ENCODE data around the gene SSNA1.

The SSNA1 gene

DNA sequence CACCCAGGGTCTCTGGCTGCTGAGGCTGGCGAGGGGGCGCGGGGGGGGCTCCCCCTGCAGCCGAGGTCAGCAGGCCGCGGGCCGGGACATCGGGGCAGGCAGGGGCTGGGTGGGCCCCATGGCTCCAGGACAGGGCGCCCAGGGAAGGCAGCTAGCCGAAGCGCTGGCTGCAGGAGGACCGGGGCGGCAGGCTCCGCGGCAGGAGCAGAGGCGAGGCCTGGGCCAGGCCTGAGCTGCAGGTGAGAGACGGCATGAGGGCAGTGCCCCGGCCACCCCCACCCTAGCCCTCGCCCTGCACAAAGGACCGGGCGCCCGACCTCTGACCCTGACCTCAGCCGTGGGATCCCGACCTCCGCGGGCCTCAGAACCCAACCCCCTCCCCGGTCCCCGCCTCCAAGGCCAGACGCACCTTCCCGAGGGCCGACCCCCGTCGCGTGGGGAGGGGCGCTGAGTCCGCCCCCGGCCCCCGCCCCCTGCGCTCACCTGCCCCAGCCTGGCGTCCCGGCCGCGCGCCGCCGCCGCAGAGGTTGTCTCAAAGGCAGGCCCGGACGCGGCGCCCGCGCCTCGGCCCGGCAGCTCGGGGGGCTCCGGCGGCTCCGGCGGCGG, 33.1 kb downstream of the SSNA1 start:
- DNase-seq (ENCODE audit: low spot score): no peak

DNA sequence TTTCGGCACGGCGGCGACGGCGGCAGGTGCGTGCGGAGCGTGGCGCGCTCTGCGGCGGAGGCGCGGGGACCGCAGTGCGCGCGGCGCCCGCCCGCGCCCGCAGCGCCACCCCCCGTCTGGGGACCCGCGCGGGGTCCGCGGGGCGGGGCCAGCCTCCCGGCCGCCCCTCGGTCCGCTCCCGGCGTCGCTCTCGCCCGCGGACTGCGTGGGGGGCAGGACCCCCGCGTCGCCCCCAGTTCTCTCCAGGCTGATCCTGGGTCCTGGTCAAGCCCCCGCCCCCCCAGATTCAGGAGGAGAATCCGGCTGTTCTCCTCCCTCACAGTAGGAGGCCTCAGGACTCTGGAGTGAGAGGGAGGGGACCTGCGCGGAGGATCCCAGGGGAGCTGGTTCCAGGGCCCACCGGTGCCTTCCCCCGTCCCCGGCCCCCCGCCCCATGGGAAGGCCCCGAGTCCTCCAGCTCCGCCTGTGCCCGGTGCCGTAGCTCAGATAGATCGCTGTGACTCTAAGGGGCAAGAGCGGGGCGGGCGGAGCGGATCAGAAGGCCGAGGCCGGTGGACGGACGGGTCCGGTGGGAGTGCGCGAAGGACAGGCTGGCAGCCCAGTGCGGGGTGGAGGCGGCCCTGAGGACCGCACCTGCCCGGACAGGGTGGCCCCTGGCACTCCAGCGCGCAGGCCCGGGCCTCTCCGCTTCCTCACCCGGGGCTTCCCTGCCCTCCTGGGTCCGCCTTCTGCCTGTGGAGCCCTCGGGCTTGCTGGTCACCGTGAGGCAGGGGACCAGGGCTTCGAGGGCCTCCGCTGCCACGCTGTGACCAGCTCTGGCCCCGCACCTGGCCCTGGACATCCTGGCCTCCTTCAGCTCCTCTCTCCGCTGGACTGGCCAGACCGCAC, 34.0 kb downstream of the SSNA1 start, which contains the start of gene RNF208:
TSS of gene RNF208 (minus strand) at position 51 of the 888 bp plus-strand sequence. CDS start 1,028 bp downstream, outside the sequence.
- DNase-seq (ENCODE audit: low spot score): no peak

DNA sequence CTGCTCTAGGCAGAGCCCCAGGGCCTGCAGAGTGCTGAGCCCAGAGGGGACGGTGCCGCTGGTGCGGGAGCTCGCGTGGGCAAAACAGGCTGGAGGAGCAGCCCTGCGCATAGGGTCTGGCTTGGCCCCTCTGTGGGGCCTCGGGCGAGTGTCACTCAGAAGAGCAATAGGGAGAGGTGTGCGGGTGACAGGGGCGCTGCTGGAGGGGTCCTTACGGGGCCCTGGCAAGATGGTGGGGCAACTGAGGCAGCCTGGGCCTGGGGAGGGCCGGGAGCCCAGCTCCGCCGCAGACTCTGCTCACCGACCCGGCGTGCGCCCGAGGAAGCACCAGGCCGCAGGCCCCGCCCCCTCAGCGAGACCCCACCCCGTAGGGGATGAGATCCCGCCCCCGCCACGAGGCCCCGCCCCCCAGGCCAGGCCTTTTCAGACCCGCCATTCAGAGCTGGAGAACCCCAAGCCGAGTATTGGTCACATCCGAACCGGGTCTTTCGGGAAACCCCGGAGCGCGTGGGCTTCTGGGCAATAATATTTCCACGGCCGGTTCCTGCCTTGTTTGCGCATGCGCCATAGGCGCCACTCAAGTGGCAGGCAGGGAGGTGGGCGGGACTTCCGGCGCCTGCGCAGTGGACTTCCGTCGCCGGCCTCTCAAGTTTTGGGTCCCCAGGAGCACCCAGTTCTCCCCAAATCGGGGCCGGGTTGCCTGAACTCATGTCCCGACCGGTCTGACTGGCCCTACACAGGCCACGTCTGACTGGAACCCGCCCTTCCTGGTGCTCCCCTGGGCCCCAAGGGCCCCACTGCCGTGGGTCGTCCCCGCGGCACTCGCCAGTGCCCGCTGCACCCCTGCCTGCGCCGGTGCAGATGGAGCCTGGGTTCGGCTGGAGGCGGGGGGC, 34.8 kb downstream of the SSNA1 start:
- DNase-seq (ENCODE audit: low spot score): peak; percentile 99

DNA sequence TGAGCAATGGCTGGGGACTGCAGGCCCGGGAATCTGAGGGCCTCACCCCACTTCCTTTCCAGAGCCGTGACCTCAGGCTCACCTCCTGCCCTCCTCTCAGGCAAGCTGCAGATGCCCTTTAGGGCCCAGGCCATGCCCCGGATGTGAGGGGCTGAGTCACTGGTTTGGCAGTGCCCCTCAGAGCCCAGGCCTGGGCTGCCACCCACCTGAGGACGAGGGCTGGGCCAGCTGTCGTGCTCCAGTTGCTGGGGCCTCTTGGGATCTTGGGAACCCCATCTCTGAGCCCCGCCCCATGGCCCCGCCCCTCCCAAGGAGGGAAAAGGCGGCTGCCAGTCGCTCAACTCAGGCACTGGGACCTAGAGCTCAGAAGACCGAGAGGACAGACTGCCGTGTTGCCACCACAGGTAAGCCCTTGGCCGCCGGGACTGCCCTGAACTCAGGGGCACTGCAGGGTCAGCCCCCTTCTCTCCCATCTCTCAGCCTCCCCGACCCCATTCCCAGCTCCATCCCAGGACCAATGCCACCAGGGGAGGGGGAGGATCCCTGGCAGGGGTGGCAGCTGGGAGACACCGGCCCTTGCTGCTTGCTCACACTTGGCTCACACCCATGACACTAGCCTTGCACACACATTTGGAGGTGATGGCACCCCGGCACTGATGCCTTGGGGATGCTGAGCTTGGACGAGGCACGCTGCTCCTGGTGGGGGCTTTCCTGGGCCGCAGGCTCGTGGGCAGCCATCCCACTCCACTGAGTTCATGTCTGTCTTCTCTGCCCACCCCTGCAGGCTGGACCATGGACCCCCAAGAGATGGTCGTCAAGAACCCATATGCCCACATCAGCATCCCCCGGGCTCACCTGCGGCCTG, 36.6 kb downstream of the SSNA1 start, which contains the start of gene CYSRT1:
TSS of gene CYSRT1 (plus strand) at position 345 of the 865 bp plus-strand sequence. CDS start at position 793, 448 bp downstream.
- no peak for DNase-seq (ENCODE audit: low spot score)

DNA sequence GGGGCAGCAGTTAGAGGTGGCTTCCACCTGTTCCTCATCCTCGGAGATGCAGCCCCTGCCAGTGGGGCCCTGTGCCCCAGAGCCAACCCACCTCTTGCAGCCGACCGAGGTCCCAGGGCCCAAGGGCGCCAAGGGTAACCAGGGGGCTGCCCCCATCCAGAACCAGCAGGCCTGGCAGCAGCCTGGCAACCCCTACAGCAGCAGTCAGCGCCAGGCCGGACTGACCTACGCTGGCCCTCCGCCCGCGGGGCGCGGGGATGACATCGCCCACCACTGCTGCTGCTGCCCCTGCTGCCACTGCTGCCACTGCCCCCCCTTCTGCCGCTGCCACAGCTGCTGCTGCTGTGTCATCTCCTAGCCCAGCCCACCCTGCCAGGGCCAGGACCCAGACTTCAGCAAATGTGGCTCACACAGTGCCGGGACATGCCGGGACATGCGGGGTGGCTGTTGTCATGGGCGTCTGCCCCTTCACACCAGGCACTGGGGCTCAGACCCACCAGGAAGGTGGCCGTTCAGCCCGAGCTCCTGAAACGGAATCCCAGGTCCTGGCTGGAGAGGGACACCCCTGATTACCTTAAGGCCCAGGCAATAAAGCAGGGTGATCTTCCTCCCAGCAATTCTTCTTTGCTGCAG, 37.3 kb downstream of the SSNA1 start:
- no peak for DNase-seq (ENCODE audit: low spot score)

DNA sequence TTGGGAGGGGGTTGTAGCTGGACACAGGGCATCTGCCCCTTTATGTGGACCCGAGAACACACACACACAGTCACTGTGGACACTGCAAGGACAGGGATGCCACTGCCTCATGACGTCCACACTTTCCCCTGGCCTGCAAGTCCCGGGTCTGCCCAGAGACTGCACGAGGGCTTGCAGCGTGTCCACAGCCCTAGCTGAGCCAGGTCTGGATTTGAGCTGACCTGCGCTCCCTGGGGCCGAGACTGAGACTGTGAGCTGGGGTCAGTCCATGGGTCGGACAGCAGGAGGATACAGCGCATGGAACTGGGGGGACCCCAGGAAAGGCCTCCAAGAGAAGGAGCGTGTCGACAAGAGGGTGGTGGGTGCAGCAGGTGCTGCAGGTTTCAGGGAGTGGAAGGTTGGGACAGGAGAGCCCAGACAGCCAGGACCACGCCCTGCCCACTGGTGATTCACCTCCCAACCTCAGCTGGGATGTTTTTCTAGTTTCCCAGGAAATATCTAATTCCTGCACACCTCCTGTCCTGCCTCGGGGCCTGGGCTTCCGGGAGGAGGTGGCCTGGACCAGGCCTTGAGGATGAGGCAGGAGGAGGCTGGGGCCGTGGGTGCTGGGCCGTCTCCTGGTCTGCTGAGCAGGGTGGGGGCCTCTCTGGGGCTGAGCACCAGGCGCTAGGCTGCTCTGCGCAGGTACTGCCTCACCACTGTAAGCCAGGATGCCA, 38.0 kb downstream of the SSNA1 start:
- no peak for DNase-seq (ENCODE audit: low spot score)

DNA sequence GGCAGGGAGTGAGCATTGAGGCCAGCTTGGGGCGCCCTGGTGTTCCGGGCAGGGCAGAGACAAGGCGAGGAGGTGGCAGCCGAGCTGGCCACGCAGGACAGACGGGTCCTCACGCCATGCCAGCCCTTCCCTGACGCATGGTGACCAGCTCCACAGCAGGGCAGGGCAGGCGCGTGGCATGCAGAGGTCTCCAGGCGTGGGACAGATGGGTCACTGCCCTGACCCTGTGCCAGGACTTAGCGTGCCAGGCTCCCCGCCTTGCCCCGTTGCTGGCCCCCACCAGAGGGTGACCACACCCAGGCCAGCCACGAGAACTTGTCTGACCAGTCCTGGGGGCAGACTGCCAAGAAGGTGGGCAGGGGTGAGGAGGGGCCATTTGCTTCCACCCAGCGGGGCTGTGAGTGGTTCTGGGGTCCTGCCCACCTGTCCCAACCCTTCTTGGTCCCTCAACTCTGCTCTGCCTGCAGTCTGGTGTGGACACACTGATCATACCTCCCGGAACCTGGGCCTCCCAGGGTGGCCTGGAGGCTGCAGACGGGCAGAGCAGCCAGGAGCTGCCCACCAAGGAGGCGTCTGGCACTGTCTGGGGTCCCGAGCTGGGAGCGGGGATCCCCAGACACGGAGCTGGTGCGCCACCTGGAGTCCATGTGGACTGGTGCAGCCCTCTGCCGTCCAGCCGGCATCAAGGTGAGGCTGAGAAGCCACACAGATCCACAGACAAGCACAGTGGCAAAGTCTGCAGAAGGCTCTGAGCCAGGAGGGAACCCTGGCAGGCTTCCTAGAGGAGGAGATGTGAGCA, 38.8 kb downstream of the SSNA1 start, which contains the start of gene RNF224:
TSS of gene RNF224 (plus strand) at position 449 of the 799 bp plus-strand sequence. CDS start 834 bp downstream, outside the sequence.
- DNase-seq (ENCODE audit: low spot score): peak; percentile 61

DNA sequence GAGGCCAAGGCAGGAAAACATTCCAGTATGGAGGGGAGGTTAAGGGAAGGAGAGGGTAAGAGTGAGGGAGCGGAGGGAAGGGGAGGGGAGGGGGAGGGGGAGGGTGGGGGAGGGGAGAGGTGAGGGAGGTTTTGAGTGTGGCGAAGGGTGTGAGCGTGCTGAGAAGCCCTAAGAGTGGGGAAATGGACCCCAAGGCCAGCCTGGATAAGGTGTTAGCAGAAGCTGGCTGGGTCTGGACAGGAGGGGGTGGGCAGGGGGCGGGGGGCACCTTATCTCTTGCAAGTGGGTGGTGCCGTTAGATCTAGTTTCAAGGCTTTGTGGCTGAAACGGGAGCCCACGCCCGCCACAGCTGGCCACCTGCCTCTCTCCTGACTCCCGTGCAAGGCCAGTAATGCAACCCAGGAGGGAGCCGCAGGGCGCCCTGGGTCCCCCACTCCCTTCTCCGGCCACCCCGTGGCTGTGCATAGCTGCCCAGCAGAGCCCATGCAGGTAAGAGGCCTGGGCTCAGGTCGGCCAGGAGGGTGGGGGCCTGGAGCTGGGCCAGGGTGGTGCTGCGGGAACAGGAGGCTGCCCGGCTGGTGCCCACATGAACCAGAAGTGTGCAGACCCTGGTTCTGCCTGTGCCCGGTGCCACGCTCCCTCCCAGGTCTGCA, 39.5 kb downstream of the SSNA1 start:
- no peak for DNase-seq (ENCODE audit: low spot score)

DNA sequence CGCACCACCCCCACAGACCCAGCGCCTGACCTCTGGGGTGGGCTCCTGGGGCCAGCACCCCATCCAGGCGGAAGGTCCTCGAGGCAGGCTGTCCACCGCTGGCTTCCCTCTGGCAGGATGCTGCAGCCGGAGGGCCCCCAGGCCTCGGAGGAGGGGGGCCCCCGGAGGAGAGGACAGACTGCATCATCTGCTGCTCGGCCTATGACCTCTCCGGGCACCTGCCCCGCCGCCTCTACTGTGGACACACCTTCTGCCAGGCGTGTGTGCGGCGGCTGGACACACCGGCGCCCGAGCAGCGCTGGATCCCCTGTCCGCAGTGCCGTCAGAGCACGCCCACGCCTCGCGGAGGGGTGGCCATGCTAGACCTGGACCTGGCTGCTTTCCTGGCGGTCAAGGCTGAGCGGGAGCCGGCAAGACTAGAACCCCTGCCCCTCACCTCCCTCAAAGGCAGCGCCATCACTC, 40.1 kb downstream of the SSNA1 start:
- no peak for DNase-seq (ENCODE audit: low spot score)

DNA sequence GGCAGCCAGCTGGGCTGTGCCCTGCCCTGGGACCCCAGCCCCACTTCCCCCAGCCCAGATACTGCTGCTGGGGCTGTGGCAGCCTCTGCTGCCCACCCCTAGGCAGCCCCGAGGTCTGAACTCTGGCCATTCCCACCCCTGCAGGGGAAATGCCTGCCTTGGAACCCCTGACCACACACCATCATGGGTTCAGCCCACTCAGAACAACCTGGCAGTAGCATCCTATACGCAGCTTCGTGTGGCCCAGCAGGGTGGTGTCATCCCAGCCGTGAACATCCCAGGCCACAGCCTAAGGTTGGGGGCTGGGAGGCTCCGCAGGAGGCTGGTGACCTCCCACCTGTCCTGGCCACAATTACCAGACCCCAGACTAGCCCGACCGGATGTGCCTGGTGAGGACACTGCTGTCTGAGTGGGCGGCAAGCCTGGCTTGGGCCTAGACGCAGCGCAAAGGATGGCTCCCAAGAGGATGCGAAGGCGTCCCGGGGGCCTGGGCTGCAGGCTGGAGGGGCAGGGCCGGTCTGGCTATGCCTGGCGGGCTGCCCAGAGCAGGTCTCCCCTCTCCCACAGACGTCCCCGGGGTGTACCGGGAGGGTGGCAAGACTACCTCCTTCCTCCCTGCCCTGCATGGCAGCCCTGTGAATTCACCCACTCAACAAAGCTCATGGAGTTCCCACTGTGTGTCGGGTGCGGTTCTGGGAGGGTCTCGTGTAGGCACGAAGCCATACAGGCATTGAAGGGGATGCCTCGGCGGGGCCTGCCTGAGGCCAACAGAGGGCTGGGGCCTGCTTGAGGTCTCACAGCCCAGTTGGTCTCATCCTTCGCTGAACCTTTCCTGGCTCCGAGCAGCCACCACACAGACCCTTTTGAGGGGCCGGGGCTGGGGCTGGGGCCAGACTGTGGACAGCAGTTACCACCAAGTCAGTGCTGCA, 40.8 kb downstream of the SSNA1 start:
- no peak for DNase-seq (ENCODE audit: low spot score)

DNA sequence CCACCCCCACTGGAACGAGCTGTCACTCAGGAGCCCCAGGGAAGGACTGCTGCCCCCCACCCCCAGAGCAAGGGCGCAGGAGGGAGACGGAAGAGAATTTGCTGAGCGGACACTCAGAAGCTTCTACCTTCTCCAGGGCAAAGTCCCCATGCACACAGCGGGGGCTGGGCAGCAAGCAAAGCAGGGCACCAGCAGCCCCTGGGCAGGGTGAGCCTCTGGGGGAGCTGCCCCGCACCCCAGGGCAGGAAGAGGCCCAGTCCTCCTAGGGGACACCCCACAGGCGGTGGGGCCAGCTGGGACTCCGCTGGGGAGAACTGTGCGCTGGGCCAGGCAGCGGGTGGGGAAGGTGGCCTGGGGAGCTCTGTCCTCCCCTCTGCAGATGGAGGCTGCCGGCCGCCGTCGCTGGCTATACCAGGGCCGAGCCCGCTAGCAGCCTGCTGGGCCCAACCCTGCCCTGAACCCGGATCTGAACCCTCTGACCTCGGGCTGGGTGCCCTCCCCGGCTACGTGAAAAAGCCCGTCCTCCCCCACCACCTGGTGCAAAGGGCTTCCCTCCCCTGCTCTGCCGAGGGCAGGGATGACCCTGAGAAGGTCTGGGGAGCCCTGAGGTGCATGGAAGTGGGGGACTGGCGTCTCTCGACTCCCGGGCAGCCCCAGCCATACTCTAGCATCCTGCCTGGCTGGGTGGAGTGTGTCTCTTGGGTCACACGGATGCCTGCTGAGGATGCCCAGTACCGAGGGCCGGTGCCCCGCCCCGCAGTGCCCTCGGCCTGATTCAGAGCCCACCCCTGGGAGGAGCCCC, 41.6 kb downstream of the SSNA1 start:
- DNase-seq (ENCODE audit: low spot score): no peak

DNA sequence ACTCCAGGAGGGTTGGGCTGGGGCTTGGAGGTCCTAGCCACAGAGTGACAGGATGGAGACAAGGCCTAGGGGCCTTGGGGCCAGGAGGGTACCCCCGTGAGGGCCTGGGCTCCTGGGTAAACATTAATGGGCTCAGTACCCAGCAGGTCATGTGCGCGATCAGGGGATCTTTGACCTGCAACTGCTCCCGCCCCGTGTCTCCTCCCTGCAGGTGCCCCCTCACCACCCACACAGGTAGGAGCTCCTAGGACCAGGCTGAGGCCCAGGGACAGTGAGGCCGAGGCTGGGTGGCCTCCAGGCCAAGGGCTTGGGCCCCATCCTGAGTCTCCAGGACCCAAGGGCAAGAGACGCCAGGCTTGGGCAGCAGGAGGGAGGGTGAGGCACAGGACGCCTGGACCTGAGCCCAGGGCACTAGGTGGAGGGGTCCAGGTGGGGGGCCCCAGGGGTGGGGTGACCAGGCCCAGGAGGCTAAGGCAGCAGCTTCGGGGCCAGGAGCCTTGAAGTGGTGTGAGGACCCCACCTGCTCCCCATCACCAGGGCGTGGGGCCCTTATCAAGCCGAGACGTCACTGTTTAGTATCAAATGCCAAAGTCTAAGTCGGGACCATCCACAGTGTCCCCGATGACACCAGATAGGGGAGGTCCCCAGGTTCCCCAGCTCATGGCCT, 42.4 kb downstream of the SSNA1 start, which contains the start of gene SLC34A3:
TSS of gene SLC34A3 (plus strand) at position 197 of the 667 bp plus-strand sequence. CDS start 802 bp downstream, outside the sequence.
- no peak for DNase-seq (ENCODE audit: low spot score)

DNA sequence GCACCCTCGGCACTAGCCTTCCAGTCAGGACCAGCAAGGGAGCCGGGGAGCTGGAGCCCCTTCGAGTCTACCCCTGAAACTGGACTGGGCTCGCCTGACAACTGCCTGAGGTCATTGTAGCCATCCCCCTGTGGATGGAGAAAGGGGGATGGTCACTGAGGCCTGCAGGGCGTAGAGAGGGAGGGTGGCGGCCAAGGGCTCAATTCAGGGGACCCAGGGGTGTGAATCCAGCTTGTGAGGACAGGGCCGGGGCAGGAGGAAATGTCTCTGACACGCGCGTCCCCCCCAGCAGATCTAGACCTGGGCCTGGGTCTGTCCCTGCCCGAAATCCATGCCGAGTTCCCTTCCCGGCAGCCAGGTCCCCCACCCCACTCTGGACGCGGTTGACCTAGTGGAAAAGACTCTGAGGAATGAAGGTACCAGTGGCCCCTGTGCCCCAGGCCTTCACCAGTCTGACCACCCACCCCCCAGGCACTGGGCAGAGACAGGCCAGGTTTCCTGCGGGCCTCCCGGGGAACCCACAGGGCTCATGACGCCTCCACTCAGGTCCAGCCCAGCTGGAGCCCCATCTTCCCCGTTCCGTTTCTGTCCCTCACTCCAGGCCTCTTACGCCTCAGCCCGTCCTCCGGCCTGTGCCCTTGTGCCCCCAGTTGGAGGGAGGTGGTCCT, 43.0 kb downstream of the SSNA1 start:
- DNase-seq (ENCODE audit: low spot score): no peak

DNA sequence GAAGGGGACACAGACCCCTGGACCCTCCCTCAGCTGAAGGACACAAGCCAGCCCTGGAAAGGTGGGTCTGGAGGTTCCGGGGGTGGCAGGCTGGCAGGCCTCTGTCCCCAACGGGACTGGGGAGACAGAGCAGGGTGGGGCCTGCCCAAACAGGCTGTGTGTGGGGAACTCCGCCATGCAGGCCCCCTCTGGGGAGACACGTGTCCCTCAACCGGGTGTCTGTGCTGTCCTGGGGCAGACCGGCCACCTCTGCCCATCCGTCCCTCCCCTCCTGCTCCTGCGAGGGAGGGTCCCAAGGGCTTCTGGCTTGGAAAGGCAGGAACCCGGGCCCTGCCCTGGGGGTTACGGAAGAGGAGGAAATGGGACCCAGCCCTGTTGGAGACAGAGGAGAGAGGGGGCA, 43.6 kb downstream of the SSNA1 start:
- DNase-seq (ENCODE audit: low spot score): no peak

DNA sequence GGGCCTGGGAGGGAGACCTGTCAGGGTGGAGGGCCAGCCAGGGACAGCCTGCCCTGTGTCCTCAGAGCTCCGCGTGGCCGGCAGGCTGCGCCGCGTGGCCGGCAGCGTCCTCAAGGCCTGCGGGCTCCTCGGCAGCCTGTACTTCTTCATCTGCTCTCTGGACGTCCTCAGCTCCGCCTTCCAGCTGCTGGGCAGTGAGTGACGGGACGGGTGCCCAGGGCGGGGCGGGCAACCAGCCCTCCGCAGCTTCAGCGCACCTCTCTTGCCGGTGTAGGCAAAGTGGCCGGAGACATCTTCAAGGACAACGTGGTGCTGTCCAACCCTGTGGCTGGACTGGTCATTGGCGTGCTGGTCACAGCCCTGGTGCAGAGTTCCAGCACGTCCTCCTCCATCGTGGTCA, 44.0 kb downstream of the SSNA1 start:
- no peak for DNase-seq (ENCODE audit: low spot score)
